H1 (cell line): ENCODE data around the gene ARFGAP3. TPM values are rescaled to one million over a fixed set of nuclear protein-coding genes. Genes with fewer than 3 reads are reported as not detected.

ENCODE experiments used
- CTCF ChIA-PET: fragments of 300-600 bp; sonication (Branson Sonifier 250); formaldehyde crosslinking; loops from one replicate; lab custom pipeline; 2021; ENCODE audit not compliant: partially characterized antibody; lab: Charles Lee
- POLR2A ChIA-PET: fragments of 300-600 bp; sonication (Branson Sonifier 250); formaldehyde crosslinking; loops from one replicate; lab custom pipeline; 2021; ENCODE audit warnings: inconsistent platforms; ENCODE audit not compliant: partially characterized antibody; lab: Charles Lee
- DNase-seq, 2 experiments: peaks; one replicate each; pipeline versions ENCODE4 v3.0.0 to v3.0.0-alpha.2; 2010 to 2022; ENCODE audit warnings: low spot score in 2 of 2, low read depth in 1 of 2, mixed read lengths in 1 of 2
- FAIRE-seq: peaks from 2 replicates; lab custom pipeline; 2011; peaks lifted over from hg19 to GRCh38; lab: Jason Lieb, UNC
- H2AFZ ChIP-seq: 2 replicates; pipeline ENCODE4 v1.8.1; 2012; ENCODE audit warnings: low read length, inconsistent platforms
- H2AK5ac ChIP-seq: 2 replicates; pipeline ENCODE4 v1.6.1; 2013; ENCODE audit warnings: low read depth, low read length
- H2BK120ac ChIP-seq: replicated peaks from 2 replicates; pipeline ENCODE3; 2013; ENCODE audit warnings: low read depth, low read length, inconsistent platforms
- H2BK12ac ChIP-seq: 2 replicates; pipeline ENCODE4 v1.6.1; 2013; ENCODE audit warnings: low read depth, low read length
- H2BK15ac ChIP-seq: 2 replicates; pipeline ENCODE4 v1.6.1; 2013; ENCODE audit warnings: low read length
- H2BK20ac ChIP-seq: 2 replicates; pipeline ENCODE4 v1.6.1; 2013; ENCODE audit warnings: low read length
- H2BK5ac ChIP-seq: 2 replicates; pipeline ENCODE4 v1.6.1; 2013; ENCODE audit warnings: low read depth, low read length
- H3K14ac ChIP-seq: 2 replicates; pipeline ENCODE4 v1.6.1; 2013; ENCODE audit warnings: inconsistent platforms; ENCODE audit not compliant: insufficient read length
- H3K18ac ChIP-seq: 2 replicates; pipeline ENCODE4 v1.6.1; 2013; ENCODE audit warnings: low read length; ENCODE audit errors: extremely low read depth
- H3K23ac ChIP-seq: 2 replicates; pipeline ENCODE4 v1.6.1; 2013; ENCODE audit warnings: inconsistent platforms; ENCODE audit not compliant: insufficient read length
- H3K23me2 ChIP-seq: 2 replicates; pipeline ENCODE4 v1.6.1; 2013; ENCODE audit warnings: low read depth, low read length
- H3K27ac ChIP-seq: 2 replicates; pipeline ENCODE4 v1.6.1; 2011; ENCODE audit warnings: low read depth, low read length, inconsistent platforms
- H3K27me3 ChIP-seq, 4 experiments: replicated peaks in 1 of 4; 1 replicate in 1 of 4; 2 replicates in 3 of 4; pipeline versions ENCODE4 v1.6.1 to v1.8.1; 2011 to 2013; ENCODE audit warnings: low read length in 3 of 4, mild to moderate bottlenecking in 3 of 4, inconsistent platforms in 2 of 4, mixed read lengths in 2 of 4, moderate library complexity in 1 of 4; ENCODE audit not compliant: control insufficient read depth in 3 of 4, insufficient read depth in 3 of 4; ENCODE audit errors: extremely low read depth in 1 of 4
- H3K36me3 ChIP-seq, 4 experiments: 2 replicates each; pipeline versions ENCODE4 v1.6.1 to v1.8.1; 2011 to 2013; ENCODE audit warnings: mild to moderate bottlenecking in 4 of 4, low read length in 3 of 4, moderate library complexity in 2 of 4, control low read depth in 1 of 4, inconsistent platforms in 1 of 4; ENCODE audit not compliant: insufficient read depth in 4 of 4, control insufficient read depth in 2 of 4
- H3K4ac ChIP-seq: replicated peaks from 2 replicates; pipeline ENCODE3; 2013; ENCODE audit warnings: low read length, low read depth, mixed read lengths, inconsistent platforms; ENCODE audit not compliant: insufficient read length
- H3K4me1 ChIP-seq, 4 experiments: replicated peaks in 1 of 4; 1 replicate in 1 of 4; 2 replicates in 3 of 4; pipeline versions ENCODE4 v1.6.1 to v1.8.1; 2011 to 2013; ENCODE audit warnings: low read length in 3 of 4, inconsistent platforms in 2 of 4, mixed read lengths in 1 of 4; ENCODE audit not compliant: insufficient read depth in 4 of 4, control insufficient read depth in 3 of 4
- H3K4me2 ChIP-seq, 2 experiments: 2 replicates each; pipeline versions ENCODE4 v1.6.1 to v1.8.1; 2011 to 2013; ENCODE audit warnings: low read depth in 2 of 2, low read length in 2 of 2, control low read depth in 1 of 2, inconsistent platforms in 1 of 2, mild to moderate bottlenecking in 1 of 2; ENCODE audit not compliant: insufficient read depth in 1 of 2
- H3K4me3 ChIP-seq, 4 experiments: fragments of 200-600, 300-600 bp in 1 of 4; sonication (generic), shearing (Covaris generic), sonication (Bioruptor Twin) in 1 of 4; 2 replicates each; pipeline versions ENCODE4 v1.5.1 to v1.8.1; 2011 to 2016; ENCODE audit warnings: low read length in 4 of 4, low read depth in 3 of 4, control low read depth in 2 of 4, inconsistent platforms in 2 of 4, mild to moderate bottlenecking in 2 of 4, mixed read lengths in 1 of 4, moderate library complexity in 1 of 4; ENCODE audit not compliant: insufficient read depth in 2 of 4; ENCODE audit errors: extremely low read depth in 1 of 4
- H3K56ac ChIP-seq: replicated peaks from 2 replicates; pipeline ENCODE3; 2013; ENCODE audit warnings: low read depth, mild to moderate bottlenecking, mixed read lengths, low read length, inconsistent platforms; ENCODE audit not compliant: insufficient read length
- H3K79me1 ChIP-seq: 2 replicates; pipeline ENCODE4 v1.6.1; 2013; ENCODE audit warnings: low read depth, low read length, control low read depth
- H3K79me2 ChIP-seq, 2 experiments: 2 replicates each; pipeline versions ENCODE4 v1.6.1 to v1.8.1; 2012 to 2013; ENCODE audit warnings: low read length in 2 of 2, mild to moderate bottlenecking in 2 of 2, inconsistent platforms in 1 of 2; ENCODE audit not compliant: insufficient read depth in 2 of 2, control insufficient read depth in 1 of 2
- H3K9ac ChIP-seq, 4 experiments: replicated peaks in 1 of 4; 1 replicate in 1 of 4; 2 replicates in 3 of 4; pipeline versions ENCODE4 v1.6.1 to v1.8.1; 2011 to 2013; ENCODE audit warnings: low read depth in 3 of 4, low read length in 3 of 4, control low read depth in 2 of 4, mild to moderate bottlenecking in 2 of 4, moderate library complexity in 2 of 4, inconsistent platforms in 1 of 4; ENCODE audit errors: extremely low read depth in 1 of 4
- H3K9me3 ChIP-seq, 2 experiments: 2 replicates each; pipeline versions ENCODE4 v1.6.1 to v1.8.1; 2012 to 2013; ENCODE audit warnings: mild to moderate bottlenecking in 2 of 2, moderate library complexity in 2 of 2, control low read depth in 1 of 2, inconsistent platforms in 1 of 2, low read depth in 1 of 2, low read length in 1 of 2, mixed read lengths in 1 of 2; ENCODE audit not compliant: insufficient read depth in 2 of 2
- H4K20me1 ChIP-seq, 2 experiments: replicated peaks in 1 of 2; 2 replicates each; pipeline versions ENCODE3 to v1.8.1; 2011 to 2013; ENCODE audit warnings: inconsistent platforms in 2 of 2, low read length in 2 of 2, mild to moderate bottlenecking in 1 of 2; ENCODE audit not compliant: insufficient read depth in 2 of 2, control insufficient read depth in 1 of 2
- H4K5ac ChIP-seq: 2 replicates; pipeline ENCODE4 v1.6.1; 2013; ENCODE audit warnings: low read length, low read depth, mixed read lengths, inconsistent platforms; ENCODE audit not compliant: insufficient read length
- H4K8ac ChIP-seq: 2 replicates; pipeline ENCODE4 v1.8.0; 2013; ENCODE audit warnings: mild to moderate bottlenecking, moderate library complexity, low read length, inconsistent platforms; ENCODE audit not compliant: insufficient read depth; ENCODE audit errors: extremely low read depth
- H4K91ac ChIP-seq: replicated peaks from 2 replicates; pipeline ENCODE3; 2013; ENCODE audit warnings: low read length, mixed read lengths, inconsistent platforms; ENCODE audit not compliant: insufficient read length
- CEBPB ChIP-seq: IDR thresholded peaks from 2 replicates; pipeline ENCODE4 v1.6.1; 2012; ENCODE audit warnings: low read depth, low read length
- HDAC6 ChIP-seq: IDR thresholded peaks from one replicate; pipeline ENCODE4 v1.7.1; 2012; ENCODE audit warnings: low read depth, mild to moderate bottlenecking, inconsistent platforms, low read length, moderate library complexity
- JUN ChIP-seq: IDR thresholded peaks from 2 replicates; pipeline ENCODE4 v1.6.1; 2011; ENCODE audit warnings: low read depth, mild to moderate bottlenecking, improper control_type of control experiment, low read length
- JUND ChIP-seq: IDR thresholded peaks from 2 replicates; pipeline ENCODE4 v1.6.1; 2011; ENCODE audit warnings: mild to moderate bottlenecking, improper control_type of control experiment, low read length
- KDM4A ChIP-seq: IDR thresholded peaks from one replicate; pipeline ENCODE4 v1.7.1; 2012; ENCODE audit warnings: low read depth, mild to moderate bottlenecking, moderate library complexity, low read length, inconsistent platforms; ENCODE audit not compliant: severe bottlenecking
- RNF2 ChIP-seq: fragments of 200-900, 300-1000 bp; sonication (generic); IDR thresholded peaks from 2 replicates; pipeline ENCODE4 v1.7.1; 2016; ENCODE audit warnings: borderline replicate concordance, low read depth, mild to moderate bottlenecking, antibody characterized with exemption, low read length; ENCODE audit not compliant: poor library complexity, severe bottlenecking; ENCODE audit errors: missing control alignments
- RXRA ChIP-seq: IDR thresholded peaks from 2 replicates; pipeline ENCODE4 v1.6.1; 2011; ENCODE audit warnings: low read depth, mild to moderate bottlenecking, low read length, moderate library complexity; ENCODE audit not compliant: insufficient read depth
- SIX5 ChIP-seq: IDR thresholded peaks from 2 replicates; pipeline ENCODE4 v1.6.1; 2011; ENCODE audit warnings: mild to moderate bottlenecking, low read depth, low read length
- WGBS, 2 experiments: shearing (Covaris generic) in 1 of 2; methylation state at CpG; one replicate each; pipeline versions ENCODE4 v1.1.6 to v1.1.7; 2013 to 2015; ENCODE audit warnings: low lambda C conversion rate in 2 of 2, mixed read lengths in 2 of 2, inconsistent platforms in 1 of 2, low coverage in 1 of 2, missing lambda C conversion rate in 1 of 2; ENCODE audit not compliant: insufficient replicate concordance in 2 of 2, insufficient coverage in 1 of 2, insufficient read length in 1 of 2; ENCODE audit errors: extremely low coverage in 1 of 2, missing lambda C conversion rate in 1 of 2; 5-methylcytosine and 5-hydroxymethylcytosine counted together
- polyA plus RNA-seq, 7 experiments: library from polyadenylated mRNA; depleted of rRNA in 3 of 7; stranded (reverse) in 5 of 7; unstranded in 2 of 7; fragments of >200 nt in 5 of 7; fragments of 200-250 nt in 2 of 7; gene quantifications; 1 replicate in 5 of 7; 2 replicates in 1 of 7; 4 replicates in 1 of 7; pipeline versions ENCODE4 v1.2.1 to v1.2.3, GENCODE V29; 2011 to 2013; ENCODE audit warnings: missing spikeins in 2 of 7, mixed read lengths in 2 of 7
- total RNA-seq: library from RNA; stranded (reverse); fragmentation: NEBNext Ultra II Directional; extraction: Animal tissue kit (Norgen Biotek cat#: 25700); gene quantifications from 2 replicates; pipeline ENCODE4 v1.2.1, GENCODE V29; 2021

Gene ARFGAP3
- total and polyA plus RNA-seq, 2 of the 8 experiments (the other 6 are each of a cell fraction or from before 2014, with no cell fraction given) = 9.7 to 16.0 TPM

- H3K27ac ChIP-seq = no peak overlapping the region
- TF ChIP-seq SIX5 (no peak), CEBPB (no peak), JUND (no peak), RNF2 (no peak), JUN (no peak), KDM4A (no peak), RXRA (no peak), HDAC6 (no peak)
- TF ChIP-seq, all 59 proteins: peak for 0
- Histone ChIP-seq H2BK15ac (no peak overlapping the region), H3K23me2 (no peaks in the 10 kb centered on the region), H3K9me3 (no peaks in the 10 kb centered on the region), H3K36me3 (peaks cover 0 to 3% (median 0%) of the 10 kb centered on the region in 4 experiments; a peak in 1 of 8 replicates), H2BK12ac (no peak overlapping the region), H3K4me1 (no peaks in the 10 kb centered on the region), H4K20me1 (no peaks in the 10 kb centered on the region), H2AK5ac (no peak overlapping the region), H2BK120ac (no peak overlapping the region), H3K79me1 (no peaks in the 10 kb centered on the region), H4K91ac (no peak overlapping the region), H3K4me3 (no peak overlapping the region), H3K79me2 (no peaks in the 10 kb centered on the region), H3K18ac (no peak overlapping the region), H2AFZ (no peak overlapping the region), H3K56ac (no peak overlapping the region), H3K4me2 (no peak overlapping the region), H4K5ac (no peak overlapping the region), H3K23ac (no peak overlapping the region), H2BK5ac (no peak overlapping the region), H3K4ac (no peak overlapping the region), H4K8ac (no peak overlapping the region), H3K14ac (no peak overlapping the region), H3K27me3 (no peaks in the 10 kb centered on the region), H2BK20ac (no peak overlapping the region), H3K9ac (no peak overlapping the region)
- WGBS, 2 experiments = 84% methylated on average over 4 of the region's 4 CpGs; no CpG with 5 or more reads in 1 of the 2 experiments
- POLR2A ChIA-PET = no interaction called here
- FAIRE-seq (no peak), DNase-seq (no peak)
- CTCF ChIA-PET = interaction anchor here (0.6 kb wide), 1 partner anchor 792 kb away, joined by 3 read pairs; no protein-coding TSS in a partner anchor
Measured at GRCh38 chr22:42831712-42832111, 25.4 kb downstream of the ARFGAP3 start.
